ENCODE measurements around the gene PRR23E. TPM values are rescaled to one million over a fixed set of nuclear protein-coding genes. Genes with fewer than 3 reads are reported as not detected.
A peak's percentile ranks its signal among the peaks of the same experiment; 100 is the strongest.

The PRR23E gene
- total and polyA plus RNA-seq, 10 of the 15 experiments (the other 5 are each of a cell fraction or from before 2014, with no cell fraction given): not detected

GRCh38 chr3:127218454-127218922 lies 25.6 kb downstream of the PRR23E start (continued):
- TF ChIP-seq IRF3 (IDR thresholded peaks at IDR 0.05) (no peak), WRNIP1 (IDR thresholded peaks at IDR 0.05; ENCODE audit: borderline replicate concordance, low read depth, low read length) (no peak), POLR2AphosphoS5 (IDR thresholded peaks at IDR 0.05; ENCODE audit: low read length) (0 out of 2 replicates have a peak, but pooled peaks have one; percentile 2), RUNX3 (IDR thresholded peaks at IDR 0.05; ENCODE audit: low read length) (peak; percentile 35; the same call in 1 of the 2 replicates), EP300 (IDR thresholded peaks at IDR 0.05; ENCODE audit: borderline replicate concordance in 1 of 2, control insufficient read depth in 1 of 2, low read depth in 2 of 2, low read length in 2 of 2) (no peak), ZSCAN29 (IDR thresholded peaks at IDR 0.05) (no peak), RFX5 (IDR thresholded peaks at IDR 0.05; ENCODE audit: low read depth, low read length) (no peak), ZZZ3 (IDR thresholded peaks at IDR 0.05; ENCODE audit: control insufficient read depth, insufficient read length, low read depth) (no peak), RAD51 (IDR thresholded peaks at IDR 0.05) (no peak)

GRCh38 chr3:127220497-127220896 lies 27.6 kb downstream of the PRR23E start:
- POLR2A ChIA-PET: interaction anchor here (1.2 to 2.0 kb wide), 4 partner anchors 9 to 465 kb away, joined by 3 to 20 read pairs (median 6); no protein-coding TSS in a partner anchor
- intact Hi-C loops (cut with micrococcal nuclease; ENCODE audit: unreplicated experiment) (no loop called here), in situ Hi-C loops (cut with MboI) (no loop called here)
- BruUV-seq (replicated peaks): no TSS peak
- Histone ChIP-seq H2AFZ (ENCODE audit: control insufficient read depth, low read depth, low read length) (no peak overlapping the region; the same call in 1 of the 2 replicates), H3K4me3 (no peak overlapping the region), H3K4me2 (ENCODE audit: control insufficient read depth, insufficient read depth) (peak overlapping the region; percentile 35; the same call in 1 of the 2 replicates), H3K4me1 (ENCODE audit: control insufficient read depth, insufficient read depth, low read length) (peaks cover 16% of the 10 kb centered on the region), H3K36me3 (ENCODE audit: control insufficient read depth in 2 of 2, insufficient read depth in 2 of 2, low read length in 1 of 2) (no peaks in the 10 kb centered on the region), H3K79me2 (ENCODE audit: control insufficient read depth, insufficient read depth, low read length) (no peaks in the 10 kb centered on the region), H4K20me1 (ENCODE audit: control insufficient read depth, insufficient read depth) (no peaks in the 10 kb centered on the region), H3K27me3 (replicated peaks in 1 of 2; ENCODE audit: control insufficient read depth in 2 of 2, insufficient read depth in 2 of 2, low read length in 1 of 2) (no peaks in the 10 kb centered on the region; a peak in 1 of 4 replicates), H3K9me3 (replicated peaks; ENCODE audit: control insufficient read depth, insufficient read depth, low read length) (no peaks in the 10 kb centered on the region; the same call in 1 of the 3 replicates), H3K9ac (ENCODE audit: control insufficient read depth, insufficient read depth, low read length) (no peak overlapping the region), H3K27ac (ENCODE audit: control insufficient read depth, insufficient read depth) (peak overlapping the region; percentile 52)
- SMC1A ChIA-PET (ENCODE audit: uncharacterized antibody, unreplicated experiment): interaction anchor here (1.0 to 2.9 kb wide), 9 partner anchors 8 to 88 kb away, joined by 3 to 39 read pairs (median 5); no protein-coding TSS in a partner anchor
- DNase-seq (ENCODE audit: low read depth, low spot score) (peak; percentile 56), ATAC-seq (peak; percentile 43), FAIRE-seq (no peak)
- 37% methylated on average over 9 of the region's 9 CpGs for WGBS (ENCODE audit: insufficient coverage, insufficient replicate concordance, low lambda C conversion rate, missing lambda C conversion rate)
- CTCF ChIA-PET: interaction anchor here (1.7 kb wide), 1 partner anchor 8 kb away, joined by 6 read pairs; no protein-coding TSS in a partner anchor
- RAD21 ChIA-PET (ENCODE audit: unreplicated experiment): interaction anchor here (0.6 to 4.6 kb wide), 7 partner anchors 8 to 333 kb away, joined by 3 to 48 read pairs (median 4); no protein-coding TSS in a partner anchor
- peak; percentile 77 for TF ChIP-seq RUNX3 (IDR thresholded peaks at IDR 0.05; ENCODE audit: low read length)
- peak; percentile 56 for TF ChIP-seq DPF2 (IDR thresholded peaks at IDR 0.05)
- TF ChIP-seq EED (IDR thresholded peaks at IDR 0.05; ENCODE audit: low read depth): peak; percentile 89; the same call in 1 of the 2 replicates
- TF ChIP-seq ETV6 (conservative IDR thresholded peaks at IDR 0.05 in 1 of 2, IDR thresholded peaks at IDR 0.05 in 1 of 2; ENCODE audit: borderline replicate concordance in 1 of 2, low read depth in 1 of 2): no peak
- TF ChIP-seq FOXM1 (IDR thresholded peaks at IDR 0.05; ENCODE audit: low read depth, low read length): peak; percentile 77; the same call in 1 of the 2 replicates
- no peak for TF ChIP-seq SP1 (IDR thresholded peaks at IDR 0.05; ENCODE audit: low read depth, low read length)
- TF ChIP-seq POU2F2 (IDR thresholded peaks at IDR 0.05; ENCODE audit: borderline replicate concordance, low read depth, low read length): 0 out of 3 replicates have a peak, but pooled peaks have one; percentile 12
- peak; percentile 46; the same call in 1 of the 2 replicates for TF ChIP-seq CREM (IDR thresholded peaks at IDR 0.05; ENCODE audit: low read depth)
- TF ChIP-seq BCL3 (IDR thresholded peaks at IDR 0.05; ENCODE audit: borderline replicate concordance, insufficient read depth, low read depth, low read length, poor library complexity, severe bottlenecking): peak; percentile 90
